Cerebellar cortex (tissue), 1 donor: ENCODE measurements around the gene IGFBPL1.
"Not testable (repeated sequence)": the region's sequence is repeated elsewhere in the genome, so short reads cannot be mapped to it uniquely, and the experiment has no call there.

ENCODE experiments used
- DNase-seq: peaks from one replicate; pipeline ENCODE4 v3.0.0-alpha.2; 2015; ENCODE audit warnings: low spot score

The IGFBPL1 gene, protein sequence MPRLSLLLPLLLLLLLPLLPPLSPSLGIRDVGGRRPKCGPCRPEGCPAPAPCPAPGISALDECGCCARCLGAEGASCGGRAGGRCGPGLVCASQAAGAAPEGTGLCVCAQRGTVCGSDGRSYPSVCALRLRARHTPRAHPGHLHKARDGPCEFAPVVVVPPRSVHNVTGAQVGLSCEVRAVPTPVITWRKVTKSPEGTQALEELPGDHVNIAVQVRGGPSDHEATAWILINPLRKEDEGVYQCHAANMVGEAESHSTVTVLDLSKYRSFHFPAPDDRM

DNA sequence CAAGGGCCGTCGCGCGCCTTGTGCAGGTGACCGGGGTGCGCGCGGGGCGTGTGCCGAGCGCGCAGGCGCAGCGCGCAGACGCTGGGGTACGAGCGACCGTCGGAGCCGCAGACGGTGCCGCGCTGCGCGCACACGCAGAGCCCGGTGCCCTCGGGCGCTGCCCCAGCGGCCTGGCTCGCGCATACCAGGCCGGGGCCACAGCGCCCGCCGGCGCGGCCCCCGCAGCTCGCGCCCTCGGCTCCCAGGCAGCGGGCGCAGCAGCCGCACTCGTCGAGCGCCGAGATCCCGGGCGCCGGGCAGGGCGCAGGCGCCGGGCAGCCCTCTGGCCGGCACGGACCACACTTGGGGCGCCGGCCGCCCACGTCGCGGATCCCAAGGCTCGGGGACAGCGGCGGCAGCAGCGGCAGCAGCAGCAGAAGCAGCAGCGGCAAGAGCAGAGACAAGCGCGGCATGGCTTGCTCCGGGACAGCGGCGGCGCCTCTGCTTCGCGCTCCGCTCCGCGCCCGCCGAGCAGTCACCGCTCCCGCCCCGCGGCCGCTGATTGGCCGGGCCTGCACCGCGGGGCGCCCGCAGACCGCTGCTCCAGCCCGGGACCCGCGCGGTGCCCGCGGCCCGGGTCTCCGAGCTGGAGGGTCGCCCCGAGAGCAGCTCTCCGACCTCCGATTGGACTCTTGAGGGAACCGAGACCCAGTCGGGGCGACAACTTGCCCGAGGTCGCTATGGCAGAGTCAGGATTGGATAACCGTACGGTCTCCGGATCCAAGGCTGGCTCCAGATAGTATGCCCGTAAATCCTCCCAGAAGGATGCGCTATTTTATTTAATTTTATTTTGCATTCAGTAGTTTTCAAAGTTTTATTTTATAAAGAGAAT, at the start of gene IGFBPL1:
IGFBPL1 (minus strand) TSS at position 482 of the 871 bp plus-strand sequence; CDS start at position 452, 30 bp downstream.
- DNase-seq: peak; percentile 28

DNA sequence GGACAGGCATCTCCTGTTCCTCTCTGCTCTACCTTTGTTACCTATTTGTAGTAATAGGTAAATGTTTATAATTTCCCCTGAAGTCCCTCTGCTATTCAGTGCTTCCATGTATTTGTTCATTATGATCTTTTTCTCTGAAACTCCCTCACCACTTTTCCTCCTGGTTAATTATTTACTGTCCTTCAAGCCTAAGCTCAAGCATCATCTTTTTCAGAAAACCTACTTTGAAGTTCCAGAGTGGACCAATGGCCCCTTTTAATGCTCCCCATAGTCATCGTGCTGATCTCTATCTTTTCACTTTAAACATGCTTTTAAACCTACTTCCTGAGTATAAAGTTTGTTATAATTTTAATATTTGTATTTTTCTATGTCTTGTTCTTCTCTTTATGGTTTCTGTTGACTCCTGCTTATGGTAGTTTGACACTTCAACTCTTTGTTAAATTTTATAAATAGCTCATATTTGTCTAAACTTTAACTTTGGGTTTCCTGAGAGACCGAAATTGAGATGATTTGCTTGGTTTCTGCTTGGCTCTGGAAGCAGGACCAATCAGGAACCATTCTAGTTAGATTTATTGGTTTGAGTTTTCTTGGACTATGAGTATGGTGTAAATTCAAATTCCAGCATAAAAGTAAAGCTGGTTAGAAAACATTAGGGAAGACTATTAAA, 48.5 kb upstream of the IGFBPL1 start:
- DNase-seq: not testable (repeated sequence)

DNA sequence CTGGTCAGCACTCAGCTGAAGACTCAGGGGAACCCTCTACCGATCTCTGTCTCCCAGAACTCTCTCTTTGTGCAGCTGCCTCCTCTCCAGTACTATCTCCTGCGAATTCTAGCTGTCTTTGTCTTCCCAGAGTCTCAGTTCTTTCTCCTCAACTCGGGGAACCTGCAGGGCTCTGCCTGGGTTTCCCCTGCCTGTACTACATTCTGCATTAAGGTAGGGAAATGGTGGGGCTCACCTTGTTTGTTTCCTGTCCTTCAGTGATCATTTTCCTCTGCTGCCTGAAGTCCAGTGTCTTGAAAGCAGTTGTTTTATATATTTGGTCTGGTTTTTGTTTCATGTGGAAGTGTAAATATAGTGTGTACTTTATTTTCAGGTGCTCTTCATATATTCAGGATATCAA, 43.1 kb upstream of the IGFBPL1 start:
- no peak for DNase-seq

DNA sequence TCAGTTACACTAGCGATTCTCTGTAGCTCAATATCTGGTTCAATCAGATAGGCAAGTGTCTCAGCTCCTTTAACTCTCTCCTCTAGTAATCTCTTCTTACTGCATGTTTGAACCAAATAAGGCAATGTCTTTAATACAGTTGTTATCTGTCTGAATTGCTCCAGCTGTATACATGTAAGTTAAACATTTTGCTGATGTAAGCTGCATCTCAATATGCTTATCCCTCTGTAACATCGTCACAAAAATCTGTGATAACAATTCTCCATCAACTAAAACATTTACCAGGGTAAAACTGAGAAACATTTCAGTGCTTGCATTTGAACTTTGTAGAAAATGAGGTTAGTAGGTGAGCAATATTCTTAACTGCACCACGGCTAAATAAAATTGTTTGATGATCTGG, 29.6 kb upstream of the IGFBPL1 start:
- DNase-seq: no peak

DNA sequence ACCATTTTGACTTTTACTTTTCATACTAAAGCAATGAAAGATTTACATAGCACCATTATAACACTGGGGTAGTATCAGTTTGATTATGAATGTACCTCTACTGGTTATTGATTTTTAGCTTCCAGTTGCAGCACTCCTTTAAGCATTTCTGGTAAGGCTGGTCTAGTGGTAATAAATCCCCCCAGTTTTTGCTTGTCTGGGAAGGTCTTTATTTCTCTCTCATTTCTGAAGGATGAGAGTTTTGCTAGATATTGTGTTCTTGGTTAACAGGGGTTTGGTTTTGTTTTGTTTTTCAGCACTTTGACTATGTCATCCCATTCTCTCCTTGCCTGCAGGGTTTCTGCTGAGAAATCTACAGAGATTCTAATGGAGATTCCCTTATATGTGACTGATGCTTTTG, 26.9 kb upstream of the IGFBPL1 start:
- no peak for DNase-seq

DNA sequence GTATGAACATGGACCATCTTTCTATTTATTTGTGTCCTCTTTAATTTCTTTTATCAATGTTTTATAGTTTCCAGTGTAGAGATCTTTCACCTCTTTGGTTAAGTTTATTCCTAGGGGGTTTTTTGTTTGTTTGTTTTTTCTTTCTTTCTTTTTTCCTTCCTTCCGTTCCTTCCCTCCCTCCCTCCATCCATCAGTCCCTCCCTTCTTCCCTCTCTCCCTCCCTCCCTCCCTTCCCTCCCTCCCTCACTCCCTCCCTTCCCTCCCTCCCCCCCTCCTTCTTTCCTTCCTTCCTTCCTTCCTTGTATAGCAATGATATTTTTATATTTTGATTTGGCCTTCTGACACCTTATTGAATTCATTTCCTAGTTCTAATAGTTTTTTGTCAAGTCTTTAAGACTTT, 23.4 kb upstream of the IGFBPL1 start:
- no peak for DNase-seq

DNA sequence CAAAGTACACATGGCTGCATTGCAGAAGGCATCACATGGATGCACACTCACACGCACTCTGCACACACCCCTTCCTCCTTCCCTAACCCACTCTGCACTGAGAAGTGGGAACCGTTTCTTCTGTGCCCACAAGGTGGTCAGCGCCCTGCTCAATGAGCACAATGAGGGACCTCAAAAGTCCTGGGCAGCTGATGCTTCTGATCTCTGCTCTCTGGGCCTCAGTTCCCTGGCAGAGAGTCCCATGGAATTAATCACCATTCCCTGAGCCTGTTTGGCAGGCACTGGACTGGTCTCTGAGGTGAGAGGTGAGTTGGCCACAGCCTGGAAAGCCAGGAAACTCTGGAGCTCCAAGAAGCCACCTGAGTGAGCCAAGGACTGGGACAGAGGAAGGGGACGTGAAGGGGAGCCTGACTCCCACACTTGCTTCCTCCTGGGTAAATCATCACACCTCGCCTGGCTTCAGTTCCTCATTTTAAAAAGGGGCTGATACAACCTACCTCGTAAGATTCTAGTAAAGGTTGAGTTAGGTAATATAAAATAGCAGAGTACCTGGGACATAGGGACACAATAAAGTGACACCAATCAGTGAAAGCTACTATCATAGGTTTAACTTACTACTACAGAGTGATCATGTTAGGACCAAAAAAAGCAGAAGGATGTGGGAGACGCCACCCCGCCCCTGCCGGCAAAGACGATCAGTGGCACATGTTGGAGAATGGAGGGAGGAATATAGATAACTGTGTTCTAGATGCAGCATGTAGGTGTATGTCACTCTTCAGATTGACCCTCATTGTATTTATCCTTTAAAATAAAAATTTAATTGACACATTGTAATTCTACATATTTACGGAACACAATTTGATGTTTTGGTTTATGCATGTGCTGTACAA, 21.1 kb upstream of the IGFBPL1 start:
- no peak for DNase-seq

DNA sequence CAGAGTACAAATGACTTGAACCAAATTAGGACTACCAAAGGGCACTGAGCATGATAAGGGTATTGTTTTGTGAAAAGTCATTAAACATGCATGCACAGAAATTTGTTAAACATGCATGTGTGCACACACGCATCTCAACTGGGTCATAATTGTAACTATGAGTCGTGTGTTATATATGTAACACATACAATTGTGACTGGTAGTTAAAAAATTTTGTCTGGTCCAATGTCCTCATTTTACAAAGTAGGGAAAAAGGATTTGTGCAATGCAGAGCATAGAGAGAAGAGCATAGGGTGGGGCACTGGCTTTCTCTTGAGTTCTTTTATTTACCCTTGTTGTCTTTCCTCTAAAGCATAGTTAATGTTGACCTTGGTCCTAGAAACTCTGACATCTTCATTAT, 19.3 kb upstream of the IGFBPL1 start:
- no peak for DNase-seq

DNA sequence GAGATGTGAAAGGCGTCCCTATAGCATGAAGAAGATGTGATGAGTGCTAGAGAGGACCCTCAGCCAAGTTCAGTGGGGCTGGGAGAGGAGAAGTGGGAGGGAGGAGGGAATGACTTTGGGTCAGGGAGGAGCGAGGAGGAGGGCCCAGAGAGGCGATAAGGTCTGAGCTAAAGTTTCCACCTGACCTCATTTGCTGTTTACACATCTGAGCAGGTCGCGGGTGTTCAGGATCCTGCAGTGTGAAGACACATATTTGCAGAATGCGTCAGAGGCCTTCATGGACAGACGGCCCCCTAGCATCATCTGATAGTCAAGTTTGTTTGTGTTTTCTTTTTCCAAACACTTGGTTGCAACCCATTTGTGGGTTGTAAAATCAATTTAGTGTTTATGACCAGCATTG, 18.9 kb upstream of the IGFBPL1 start:
- no peak for DNase-seq

DNA sequence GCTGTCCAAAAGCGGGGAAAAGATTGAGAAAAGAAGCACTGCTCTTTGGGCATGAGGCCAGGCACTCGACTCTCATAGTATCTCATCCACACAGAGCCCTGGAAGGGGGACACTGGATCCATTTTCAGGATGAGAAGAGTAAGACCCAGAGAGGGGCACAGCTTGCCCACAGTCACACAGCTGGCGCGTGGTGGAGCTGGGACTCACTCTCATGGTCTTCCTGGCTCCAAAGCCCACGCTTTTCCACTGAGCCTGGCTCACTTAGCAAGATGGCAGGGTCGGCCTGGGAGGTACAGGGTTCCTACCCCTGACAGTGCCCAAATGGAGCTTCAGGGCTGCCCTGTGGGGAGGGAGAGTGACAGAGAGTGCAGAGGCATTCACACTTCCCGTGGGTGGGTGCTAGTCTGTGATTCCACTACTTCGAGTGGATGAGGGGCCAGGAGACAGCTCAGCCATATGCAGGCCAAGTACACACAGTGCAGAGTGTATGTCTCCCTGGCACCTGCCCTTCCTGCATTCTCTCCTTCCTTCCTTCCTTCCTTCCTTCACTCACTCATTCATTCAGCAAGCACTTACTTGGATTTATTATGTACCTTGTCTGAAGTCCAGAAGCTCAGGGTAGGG, 18.3 kb upstream of the IGFBPL1 start:
- no peak for DNase-seq

DNA sequence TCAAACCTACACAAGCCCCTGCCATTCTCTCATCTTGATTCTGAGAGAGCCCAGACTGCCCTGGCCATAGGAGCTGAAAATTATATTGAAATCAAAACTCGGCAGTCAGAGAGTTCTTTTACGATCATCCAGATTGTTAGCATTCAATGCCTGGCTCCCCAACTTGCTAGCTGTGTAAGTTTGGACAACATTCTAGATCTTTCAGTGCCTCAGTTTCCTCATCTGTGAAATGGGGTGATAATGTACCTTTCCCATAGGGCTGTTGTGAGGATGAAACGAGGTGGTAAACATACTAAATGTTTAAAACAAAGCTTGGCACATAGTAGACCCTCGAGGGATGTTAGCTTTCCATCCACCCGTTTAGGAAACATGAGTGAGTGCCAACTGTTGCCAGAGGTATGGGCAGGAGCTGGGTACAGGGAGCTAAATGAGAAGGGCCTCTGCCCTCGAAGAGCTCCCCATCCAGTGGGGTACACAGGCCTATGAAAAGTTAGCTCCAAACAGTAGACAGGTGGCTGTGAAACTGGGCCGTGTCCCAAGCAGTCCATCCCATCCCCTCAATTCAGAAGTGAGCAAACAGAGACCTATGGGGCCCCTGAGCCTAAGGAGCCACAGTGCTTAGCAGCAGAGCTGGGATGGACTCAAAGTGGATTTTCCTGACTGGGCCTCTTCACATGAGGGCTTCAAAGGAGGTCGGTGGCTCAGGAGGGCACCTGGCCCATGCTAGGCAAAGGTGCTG, 17.3 kb upstream of the IGFBPL1 start:
- no peak for DNase-seq

DNA sequence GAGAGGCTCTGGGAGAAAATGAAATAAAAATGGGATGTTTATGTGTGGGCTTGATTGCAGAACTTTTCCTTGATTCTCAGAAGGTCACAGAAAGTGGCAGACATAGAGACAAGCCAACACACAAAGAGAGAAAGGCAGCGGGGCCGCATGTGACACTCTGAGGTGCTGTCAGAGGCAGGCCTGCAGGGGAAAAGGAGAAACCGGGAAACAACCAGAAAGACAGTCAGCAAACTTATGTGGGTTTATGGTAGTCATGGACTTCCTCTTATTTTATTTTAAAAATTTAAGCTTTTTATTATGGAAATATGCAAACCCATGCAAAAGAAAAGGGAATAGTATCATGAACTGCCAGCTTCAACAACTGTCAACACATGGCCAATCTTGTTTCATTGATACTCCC, 16.3 kb upstream of the IGFBPL1 start:
- DNase-seq: no peak

DNA sequence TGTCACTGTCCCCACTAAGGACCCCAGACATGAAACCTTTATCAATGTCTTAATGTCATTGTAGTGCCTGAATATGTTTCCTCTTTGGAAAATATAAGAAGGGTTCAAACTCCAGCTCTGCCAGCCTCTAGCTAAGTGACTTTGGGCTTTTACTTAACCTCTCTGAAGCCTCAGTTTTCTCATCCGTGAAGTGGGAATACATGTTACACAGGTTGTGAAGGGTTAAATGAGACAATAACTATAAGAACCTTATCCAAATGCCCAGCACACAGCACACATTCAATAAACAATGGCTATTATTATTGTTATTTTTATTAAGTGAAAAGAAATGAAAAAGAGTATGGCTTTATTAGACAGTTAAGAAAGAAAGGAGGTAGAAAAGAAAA, 15.7 kb upstream of the IGFBPL1 start:
- DNase-seq: no peak

DNA sequence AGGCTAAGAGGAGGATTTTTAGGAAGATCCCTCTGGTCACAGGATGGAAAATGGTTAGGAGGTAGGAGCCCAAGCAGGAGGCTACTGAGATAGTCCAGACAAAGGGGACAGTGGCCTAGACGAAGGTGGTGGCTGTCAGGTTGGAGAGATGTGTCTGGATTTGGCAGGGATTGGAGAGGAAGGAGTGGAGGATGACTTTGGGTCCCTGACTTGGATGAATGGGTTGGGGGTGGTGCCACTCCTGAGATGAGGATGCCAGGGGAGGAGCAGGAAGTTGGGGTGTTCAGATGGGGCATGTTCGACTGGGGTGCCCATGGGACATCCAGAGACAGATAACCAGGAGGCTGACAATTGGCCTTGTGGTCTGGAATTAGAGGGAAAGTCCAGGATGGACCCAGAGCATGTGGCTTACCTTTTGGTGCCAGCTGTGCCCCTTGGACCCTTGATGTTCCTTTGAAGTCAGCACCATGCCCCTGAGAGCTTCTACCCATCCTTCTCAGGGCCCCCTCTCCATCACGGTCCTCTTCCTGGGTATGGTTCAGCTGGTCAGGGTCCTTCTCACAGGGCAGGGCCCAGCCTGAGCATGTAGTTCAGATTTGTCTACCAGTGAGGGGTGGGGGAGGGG, 15.1 kb upstream of the IGFBPL1 start:
- no peak for DNase-seq

DNA sequence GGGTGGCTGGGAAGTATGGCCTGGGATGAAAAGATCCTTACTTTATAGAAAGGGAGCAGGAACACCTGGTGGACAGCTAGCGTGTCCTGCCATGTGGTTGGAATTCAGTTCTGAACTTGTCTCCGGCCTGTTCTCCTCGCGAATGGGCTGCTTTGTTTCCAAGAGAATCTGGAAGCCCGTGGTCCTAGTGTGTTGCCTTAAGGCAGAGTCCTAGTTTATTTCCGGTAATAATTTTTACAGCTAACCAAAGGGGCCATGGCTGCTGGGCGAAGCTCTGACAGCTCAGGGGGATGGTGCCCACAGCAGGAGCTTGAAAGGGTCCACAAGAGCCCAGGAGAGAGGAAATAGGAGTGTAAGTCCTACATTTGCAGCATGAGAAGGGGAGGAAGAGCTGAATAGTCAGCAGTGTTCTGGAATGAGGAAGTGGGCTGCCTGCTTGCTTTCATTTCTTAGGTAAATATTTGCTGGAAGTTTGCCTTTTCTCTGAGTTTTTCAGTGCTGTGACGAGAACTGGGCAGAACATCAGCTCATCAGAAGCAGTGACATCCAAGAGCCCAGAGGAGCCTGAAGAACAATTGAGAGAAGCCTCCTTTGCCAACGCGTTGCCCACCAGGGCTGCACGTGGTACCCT, 13.1 kb upstream of the IGFBPL1 start:
- no peak for DNase-seq

DNA sequence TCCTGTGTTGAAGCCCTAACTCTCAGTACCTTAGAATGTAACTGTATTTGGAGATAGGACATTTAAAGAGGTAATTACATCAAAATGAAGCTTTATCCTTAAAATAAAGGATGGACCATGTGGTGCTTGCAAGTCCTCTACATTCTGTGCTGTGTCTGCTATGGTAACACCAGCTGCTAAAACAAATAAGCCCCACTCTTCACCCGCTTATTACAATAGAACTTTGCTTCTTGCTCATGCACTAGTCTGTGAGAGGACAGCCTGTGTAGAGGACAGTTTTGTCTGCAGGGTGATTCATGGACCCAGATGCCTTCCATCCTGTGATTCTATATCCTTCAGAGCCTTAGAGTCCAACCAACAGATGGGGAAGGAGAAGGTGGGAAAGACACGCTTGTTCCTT, 12.5 kb upstream of the IGFBPL1 start:
- DNase-seq: no peak

DNA sequence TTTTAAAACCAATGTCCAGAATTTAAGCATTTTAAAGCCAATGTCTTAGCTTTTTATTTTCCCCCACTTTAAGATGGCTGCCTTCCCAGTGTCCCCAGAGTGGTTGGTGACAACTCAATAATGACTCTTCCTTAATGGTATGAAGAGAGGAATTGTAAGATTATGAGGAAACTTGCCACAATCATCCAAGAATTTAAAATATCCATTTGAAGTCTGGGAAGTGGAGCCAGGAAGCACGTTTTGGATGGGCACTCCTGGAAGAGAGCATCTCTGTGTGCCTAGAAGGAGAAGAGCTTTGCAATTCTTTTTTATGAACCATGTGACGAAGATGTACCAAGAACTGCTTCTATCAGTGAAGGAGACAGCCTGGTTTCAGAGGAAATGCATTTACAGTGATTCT, 11.3 kb upstream of the IGFBPL1 start:
- DNase-seq: no peak

DNA sequence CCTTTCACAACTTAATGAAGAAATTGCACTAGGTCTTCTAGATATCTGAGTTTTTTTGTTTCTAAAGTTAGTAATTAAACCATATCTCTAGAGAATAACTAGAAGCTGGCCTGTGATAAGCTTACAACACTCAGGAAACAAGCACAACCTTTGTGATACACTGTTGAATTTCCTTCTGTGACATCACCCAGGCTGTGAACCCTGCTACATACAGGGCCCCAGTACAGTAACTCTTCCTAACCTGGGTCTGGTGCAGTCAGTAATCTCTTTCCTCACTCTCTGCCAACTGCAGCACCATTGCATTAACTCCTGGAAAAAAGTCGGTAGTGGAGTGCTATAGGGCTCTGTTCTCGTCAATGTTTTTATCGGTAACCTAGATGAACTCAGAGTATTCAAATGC, 10.6 kb upstream of the IGFBPL1 start:
- no peak for DNase-seq

DNA sequence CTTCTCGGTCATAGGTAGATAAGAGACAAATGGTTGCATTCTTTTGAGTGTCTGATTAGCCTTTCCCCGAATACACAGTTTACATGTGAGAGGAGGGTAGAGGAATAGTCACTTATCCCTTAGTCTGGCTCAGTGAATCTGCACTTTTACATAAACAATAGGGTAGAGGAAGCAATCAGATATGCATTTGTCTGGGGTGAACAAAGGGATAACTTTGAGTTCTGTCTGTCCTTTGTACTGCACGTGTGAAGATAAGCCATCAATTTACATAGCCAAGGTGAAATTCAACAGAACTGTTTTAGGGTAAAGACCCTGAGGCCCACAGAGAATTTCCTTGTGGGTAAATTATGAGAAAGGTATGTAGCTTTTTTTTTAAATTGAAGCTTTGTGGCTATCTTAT, 10.1 kb upstream of the IGFBPL1 start:
- no peak for DNase-seq
